GM23338 (cell line): Measurements from ENCODE around the gene SPATA9.

Experiments used
- CREB1 ChIP-seq: fragments of 250-450 bp; sonication (Bioruptor Pico); IDR thresholded peaks from 2 replicates; pipeline ENCODE4 v1.5.0; 2020; ENCODE audit warnings: low read depth, mild to moderate bottlenecking, moderate library complexity
- CTCF ChIP-seq, 2 experiments: fragments of 200-600 bp in 1 of 2; sonication (generic) in 1 of 2; conservative IDR thresholded peaks; 2 replicates each; pipeline versions ENCODE4 v1.5.1 to v1.6.1; 2016 to 2017; ENCODE audit warnings: antibody characterized with exemption in 2 of 2, low read depth in 2 of 2, mild to moderate bottlenecking in 2 of 2, moderate library complexity in 1 of 2
- ETS1 ChIP-seq: IDR thresholded peaks from 2 replicates; pipeline ENCODE4 v1.6.1; 2016; ENCODE audit warnings: antibody characterized with exemption
- EZH2 ChIP-seq: fragments of 200-600 bp; sonication (generic); IDR thresholded peaks from one replicate; pipeline ENCODE4 v1.8.0; 2017; ENCODE audit warnings: antibody characterized with exemption, mild to moderate bottlenecking, low read depth; ENCODE audit not compliant: unreplicated experiment
- EZH2phosphoT487 ChIP-seq: fragments of 200-600 bp; sonication (generic); IDR thresholded peaks from one replicate; pipeline ENCODE4 v1.8.1; 2018; ENCODE audit warnings: antibody characterized with exemption; ENCODE audit not compliant: unreplicated experiment
- JUNB ChIP-seq: IDR thresholded peaks from one replicate; pipeline ENCODE4 v1.6.1; 2016; ENCODE audit warnings: antibody characterized with exemption; ENCODE audit not compliant: unreplicated experiment
- POLR2AphosphoS5 ChIP-seq: IDR thresholded peaks from 2 replicates; pipeline ENCODE4 v1.6.1; 2016; ENCODE audit warnings: antibody characterized with exemption, low read depth
- REST ChIP-seq: IDR thresholded peaks from one replicate; pipeline ENCODE4 v1.6.1; 2018; ENCODE audit warnings: antibody characterized with exemption; ENCODE audit not compliant: unreplicated experiment
- STAT1 ChIP-seq: IDR thresholded peaks from one replicate; pipeline ENCODE4 v1.6.1; 2016; ENCODE audit warnings: antibody characterized with exemption; ENCODE audit not compliant: unreplicated experiment
- ZNF114 ChIP-seq: fragments of 250-450 bp; sonication (Bioruptor Pico); IDR thresholded peaks from 2 replicates; pipeline ENCODE4 v1.5.0; 2020; ENCODE audit warnings: mild to moderate bottlenecking, moderate library complexity
- ZNF331 ChIP-seq: fragments of 250-450 bp; sonication (Bioruptor Pico); IDR thresholded peaks from 2 replicates; pipeline ENCODE4 v1.5.0; 2020; ENCODE audit warnings: low read depth, mild to moderate bottlenecking, moderate library complexity
- ZNF462 ChIP-seq: fragments of 250-450 bp; sonication (Bioruptor Pico); IDR thresholded peaks from 2 replicates; pipeline ENCODE4 v1.5.0; 2020; ENCODE audit warnings: mild to moderate bottlenecking, moderate library complexity

- TF ChIP-seq POLR2AphosphoS5 = no peak
- no peak for TF ChIP-seq EZH2
- TF ChIP-seq CTCF (conservative IDR thresholded peaks at IDR 0.05; ENCODE audit: low read depth in 2 of 2) = no peak
- no peak for TF ChIP-seq REST
- no peak for TF ChIP-seq CREB1 (CRISPR knock-in tag)
- no peak for TF ChIP-seq JUNB
- no peak for TF ChIP-seq ETS1
- TF ChIP-seq ZNF114 (CRISPR knock-in tag) = no peak
- no peak for TF ChIP-seq EZH2phosphoT487
- TF ChIP-seq ZNF462 (CRISPR knock-in tag) = no peak
- no peak for TF ChIP-seq ZNF331
- TF ChIP-seq STAT1 = no peak
Measured at GRCh38 chr5:95626701-95627100, 56.1 kb downstream of the SPATA9 start.
